Skeletal muscle satellite cell (primary cell): Measurements from ENCODE around the gene RHD.
"Not testable (repeated sequence)": the region's sequence is repeated elsewhere in the genome, so short reads cannot be mapped to it uniquely, and the experiment has no call there.

ENCODE experiments used
- H3K27me3 ChIP-seq: 2 replicates; pipeline ENCODE4 v1.7.0; 2013; ENCODE audit warnings: low read length; ENCODE audit not compliant: control insufficient read depth, insufficient read depth
- H3K36me3 ChIP-seq: 2 replicates; pipeline ENCODE4 v1.7.0; 2013; ENCODE audit warnings: mild to moderate bottlenecking, control low read depth, low read length; ENCODE audit not compliant: insufficient read depth
- H3K4me1 ChIP-seq: 2 replicates; pipeline ENCODE4 v1.7.0; 2013; ENCODE audit warnings: low read length; ENCODE audit not compliant: control insufficient read depth, insufficient read depth
- H3K4me2 ChIP-seq: 2 replicates; pipeline ENCODE4 v1.7.0; 2013; ENCODE audit warnings: mild to moderate bottlenecking, low read length
- H3K4me3 ChIP-seq: 2 replicates; pipeline ENCODE4 v1.7.0; 2013; ENCODE audit warnings: low read length
- H3K9ac ChIP-seq: 2 replicates; pipeline ENCODE4 v1.7.0; 2013; ENCODE audit warnings: mild to moderate bottlenecking, low read depth, low read length, moderate library complexity
- H3K9me3 ChIP-seq: replicated peaks from 2 replicates; pipeline ENCODE4 v1.7.0; 2013; ENCODE audit warnings: mild to moderate bottlenecking, control low read depth, low read length

RHD gene

GRCh38 chr1:25245809-25246599 lies 26.3 kb upstream of the RHD start:
- Histone ChIP-seq H3K4me3 (peak overlapping the region; percentile 88), H3K9ac (peak overlapping the region; percentile 99), H3K27me3 (no peaks in the 10 kb centered on the region), H3K9me3 (no peaks in the 10 kb centered on the region), H3K4me2 (peak overlapping the region; percentile 91), H3K36me3 (peaks cover 52% of the 10 kb centered on the region), H3K4me1 (peaks cover 26% of the 10 kb centered on the region)

GRCh38 chr1:25246600-25247023 lies 25.7 kb upstream of the RHD start:
- peaks cover 23% of the 10 kb centered on the region for H3K4me1 ChIP-seq
- no peaks in the 10 kb centered on the region for H3K9me3 ChIP-seq
- H3K36me3 ChIP-seq: peaks cover 52% of the 10 kb centered on the region
- peak overlapping the region; percentile 88 for H3K4me3 ChIP-seq
- H3K27me3 ChIP-seq: no peaks in the 10 kb centered on the region
- peak overlapping the region; percentile 91 for H3K4me2 ChIP-seq
- H3K9ac ChIP-seq: peak overlapping the region; percentile 99

GRCh38 chr1:25247024-25247828 lies 25.1 kb upstream of the RHD start, which contains the start of gene RSRP1:
RSRP1 (minus strand) TSS chr1:25247454; CDS start chr1:25246963, 491 bp downstream.
- H3K36me3 ChIP-seq: peaks cover 46% of the 10 kb centered on the region
- no peaks in the 10 kb centered on the region for H3K27me3 ChIP-seq
- peak within 1 kb of the TSS; percentile 99 for H3K9ac ChIP-seq
- no peaks in the 10 kb centered on the region for H3K9me3 ChIP-seq
- peaks cover 23% of the 10 kb centered on the region for H3K4me1 ChIP-seq
- peak within 1 kb of the TSS; percentile 97 for H3K4me2 ChIP-seq
- H3K4me3 ChIP-seq: peak within 1 kb of the TSS; percentile 88

GRCh38 chr1:25247829-25248754 lies 24.2 kb upstream of the RHD start:
- peaks cover 37% of the 10 kb centered on the region for H3K36me3 ChIP-seq
- peak overlapping the region; percentile 97 for H3K4me2 ChIP-seq
- no peaks in the 10 kb centered on the region for H3K27me3 ChIP-seq
- H3K4me3 ChIP-seq: peak overlapping the region; percentile 88
- H3K9me3 ChIP-seq: no peaks in the 10 kb centered on the region
- peaks cover 23% of the 10 kb centered on the region for H3K4me1 ChIP-seq
- H3K9ac ChIP-seq: peak overlapping the region; percentile 99

- Histone ChIP-seq H3K4me2 (no peak overlapping the region), H3K36me3 (no peaks in the 10 kb centered on the region), H3K4me3 (no peak overlapping the region), H3K27me3 (no peaks in the 10 kb centered on the region), H3K4me1 (peaks cover 11% of the 10 kb centered on the region), H3K9me3 (no peaks in the 10 kb centered on the region), H3K9ac (no peak overlapping the region)
Observed at GRCh38 chr1:25253911-25254310, 18.4 kb upstream of the RHD start.

- Histone ChIP-seq H3K4me2 (no peak overlapping the region), H3K9ac (no peak overlapping the region), H3K4me1 (peaks cover 20% of the 10 kb centered on the region), H3K4me3 (no peak overlapping the region), H3K36me3 (no peaks in the 10 kb centered on the region), H3K9me3 (no peaks in the 10 kb centered on the region), H3K27me3 (no peaks in the 10 kb centered on the region)
Observed at GRCh38 chr1:25255706-25256577, 16.4 kb upstream of the RHD start.

GRCh38 chr1:25256578-25256965 lies 15.7 kb upstream of the RHD start:
- Histone ChIP-seq H3K4me1 (peaks cover 20% of the 10 kb centered on the region), H3K4me3 (no peak overlapping the region), H3K36me3 (no peaks in the 10 kb centered on the region), H3K4me2 (peak overlapping the region; percentile 32), H3K9ac (peak overlapping the region; percentile 14), H3K9me3 (no peaks in the 10 kb centered on the region), H3K27me3 (no peaks in the 10 kb centered on the region)

GRCh38 chr1:25257196-25257595 lies 15.1 kb upstream of the RHD start:
- Histone ChIP-seq H3K9ac (peak overlapping the region; percentile 14), H3K36me3 (no peaks in the 10 kb centered on the region), H3K27me3 (no peaks in the 10 kb centered on the region), H3K4me2 (peak overlapping the region; percentile 32), H3K9me3 (no peaks in the 10 kb centered on the region), H3K4me3 (no peak overlapping the region), H3K4me1 (peaks cover 20% of the 10 kb centered on the region)

- H3K36me3 ChIP-seq: not testable (repeated sequence)
- peak overlapping the region; percentile 48 for H3K4me3 ChIP-seq
Observed at GRCh38 chr1:25259813-25260212, 12.5 kb upstream of the RHD start.

GRCh38 chr1:25260336-25260735 lies 12.0 kb upstream of the RHD start:
- Histone ChIP-seq H3K9ac (peak overlapping the region; percentile 63), H3K4me1 (peaks cover 20% of the 10 kb centered on the region), H3K4me2 (peak overlapping the region; percentile 59), H3K4me3 (peak overlapping the region; percentile 48)
- not testable (repeated sequence) for H3K27me3 ChIP-seq, H3K9me3 ChIP-seq, H3K36me3 ChIP-seq

More at GRCh38 chr1:25259813-25260212, 12.5 kb upstream of the RHD start:
- Histone ChIP-seq H3K4me2 (peak overlapping the region; percentile 59), H3K4me1 (peaks cover 20% of the 10 kb centered on the region), H3K9ac (peak overlapping the region; percentile 63)
- not testable (repeated sequence) for H3K9me3 ChIP-seq, H3K27me3 ChIP-seq
